Keratinocyte (primary cell): ENCODE data around the gene TTF1. TPM values are rescaled to one million over a fixed set of nuclear protein-coding genes. Genes with fewer than 3 reads are reported as not detected.

Source experiments
- DNase-seq: peaks from one replicate; pipeline ENCODE4 v3.0.0-alpha.2; 2011; ENCODE audit warnings: low read depth, missing footprints, low spot score
- FAIRE-seq: peaks from 2 replicates; lab custom pipeline; 2011; peaks lifted over from hg19 to GRCh38; lab: Jason Lieb, UNC
- H2AFZ ChIP-seq: 2 replicates; pipeline ENCODE4 v1.6.0; 2012; ENCODE audit warnings: low read length, control low read depth, inconsistent platforms; ENCODE audit not compliant: control insufficient read depth
- H3K27ac ChIP-seq: 2 replicates; pipeline ENCODE4 v1.5.1; 2011; ENCODE audit warnings: low read length; ENCODE audit not compliant: control insufficient read depth, insufficient read depth
- H3K27me3 ChIP-seq: 3 replicates; pipeline ENCODE4 v1.6.0; 2011; ENCODE audit warnings: low read length; ENCODE audit not compliant: control insufficient read depth, insufficient read depth; ENCODE audit errors: extremely low read depth
- H3K36me3 ChIP-seq, 2 experiments: 2 replicates in 1 of 2; 3 replicates in 1 of 2; pipeline ENCODE4 v1.5.1; 2011; ENCODE audit warnings: low read length in 2 of 2, mild to moderate bottlenecking in 1 of 2; ENCODE audit not compliant: control insufficient read depth in 2 of 2, insufficient read depth in 2 of 2; ENCODE audit errors: extremely low read depth in 1 of 2
- H3K4me1 ChIP-seq: 3 replicates; pipeline ENCODE4 v1.5.1; 2011; ENCODE audit warnings: low read length; ENCODE audit not compliant: control insufficient read depth, insufficient read depth; ENCODE audit errors: extremely low read depth
- H3K4me2 ChIP-seq: 3 replicates; pipeline ENCODE4 v1.6.0; 2011; ENCODE audit warnings: low read depth, low read length; ENCODE audit not compliant: control insufficient read depth, insufficient read depth; ENCODE audit errors: extremely low read depth
- H3K4me3 ChIP-seq, 3 experiments: fragments of 200-600 bp in 1 of 3; sonication (generic) in 1 of 3; 2 replicates in 2 of 3; 3 replicates in 1 of 3; pipeline ENCODE4 v1.5.1; 2011 to 2016; ENCODE audit warnings: low read length in 3 of 3, mild to moderate bottlenecking in 3 of 3, control low read depth in 2 of 3, inconsistent platforms in 1 of 3, low read depth in 1 of 3, mixed read lengths in 1 of 3, mixed run types in 1 of 3, moderate library complexity in 1 of 3; ENCODE audit not compliant: control insufficient read depth in 2 of 3, insufficient read depth in 2 of 3; ENCODE audit errors: extremely low read depth in 1 of 3
- H3K79me2 ChIP-seq: 2 replicates; pipeline ENCODE4 v1.6.0; 2012; ENCODE audit warnings: low read length; ENCODE audit not compliant: control insufficient read depth, insufficient read depth
- H3K9ac ChIP-seq: 3 replicates; pipeline ENCODE4 v1.6.0; 2011; ENCODE audit warnings: low read length; ENCODE audit not compliant: control insufficient read depth, insufficient read depth; ENCODE audit errors: extremely low read depth
- H3K9me1 ChIP-seq: 3 replicates; pipeline ENCODE4 v1.6.0; 2011; ENCODE audit warnings: low read length; ENCODE audit not compliant: control insufficient read depth, insufficient read depth; ENCODE audit errors: extremely low read depth
- H3K9me3 ChIP-seq: 2 replicates; pipeline ENCODE4 v1.5.1; 2012; ENCODE audit warnings: low read depth, low read length; ENCODE audit not compliant: control insufficient read depth
- H4K20me1 ChIP-seq: 3 replicates; pipeline ENCODE4 v1.6.0; 2011; ENCODE audit warnings: low read length; ENCODE audit not compliant: control insufficient read depth, insufficient read depth; ENCODE audit errors: extremely low read depth
- CTCF ChIP-seq, 3 experiments: IDR thresholded peaks in 1 of 3; conservative IDR thresholded peaks in 1 of 3; optimal IDR thresholded peaks in 1 of 3; 2 replicates in 2 of 3; 3 replicates in 1 of 3; pipeline versions ENCODE3 to v1.5.1; 2011; ENCODE audit warnings: low read length in 3 of 3, mild to moderate bottlenecking in 3 of 3, moderate library complexity in 2 of 3, control low read depth in 1 of 3, inconsistent platforms in 1 of 3; ENCODE audit not compliant: insufficient read depth in 2 of 3; ENCODE audit errors: extremely low read depth in 1 of 3
- EZH2 ChIP-seq: IDR thresholded peaks from one replicate; pipeline ENCODE4 v1.6.1; 2012; ENCODE audit warnings: inconsistent platforms, mild to moderate bottlenecking, low read length, moderate library complexity
- dilution Hi-C: fragments of 300-500 bp; cut with MboI; formaldehyde crosslinking; loops from one replicate; pipeline ENCODE4 v1.7.0; 2020; ENCODE audit warnings: low sequenced_read_pairs; ENCODE audit not compliant: extremely low pct_ligation_motif_present
- polyA plus RNA-seq, 5 experiments: library from polyadenylated mRNA; depleted of rRNA in 3 of 5; stranded (reverse) in 3 of 5; stranded (forward) in 1 of 5; unstranded in 1 of 5; fragments of >200 nt; gene quantifications; 1 replicate in 1 of 5; 2 replicates in 3 of 5; 3 replicates in 1 of 5; pipeline versions ENCODE4 v1.2.1 to v1.2.3, GENCODE V29; 2011 to 2012; ENCODE audit warnings: missing spikeins in 2 of 5, low read depth in 1 of 5, low replicate concordance in 1 of 5

The TTF1 gene
- polyA plus RNA-seq, 1 donor (not counting 4 experiments of a cell fraction or from before 2014, with no cell fraction given) = 7.2 TPM

- no peak for FAIRE-seq
- Histone ChIP-seq H4K20me1 (no peaks in the 10 kb centered on the region), H3K4me2 (no peak overlapping the region), H3K27ac (no peak overlapping the region), H2AFZ (no peak overlapping the region), H3K9me1 (no peaks in the 10 kb centered on the region), H3K9ac (no peak overlapping the region), H3K79me2 (no peaks in the 10 kb centered on the region), H3K36me3 (peaks cover 29 to 32% of the 10 kb centered on the region in 2 experiments), H3K4me3 (no peak overlapping the region), H3K9me3 (no peaks in the 10 kb centered on the region), H3K4me1 (no peaks in the 10 kb centered on the region), H3K27me3 (no peaks in the 10 kb centered on the region)
- no peak for DNase-seq
- dilution Hi-C loops = no loop called here
- TF ChIP-seq EZH2 (no peak), CTCF (optimal IDR thresholded peaks at IDR 0.05 in 1 of 3, IDR thresholded peaks at IDR 0.05 in 1 of 3, conservative IDR thresholded peaks at IDR 0.05 in 1 of 3; ENCODE audit: extremely low read depth in 1 of 3, insufficient read depth in 2 of 3, low read length in 3 of 3) (no peak)
These were observed 19.5 kb downstream of the TTF1 start for GRCh38 chr9:132387133-132387532.

- dilution Hi-C loops = no loop called here
- Histone ChIP-seq H3K79me2 (no peaks in the 10 kb centered on the region), H3K27ac (no peak overlapping the region), H3K27me3 (no peaks in the 10 kb centered on the region), H4K20me1 (no peaks in the 10 kb centered on the region), H3K4me3 (no peak overlapping the region), H3K4me1 (no peaks in the 10 kb centered on the region), H3K4me2 (no peak overlapping the region), H2AFZ (no peak overlapping the region), H3K9ac (no peak overlapping the region), H3K36me3 (peaks cover 18 to 23% of the 10 kb centered on the region in 2 experiments), H3K9me3 (no peaks in the 10 kb centered on the region), H3K9me1 (no peaks in the 10 kb centered on the region)
- FAIRE-seq = no peak
- TF ChIP-seq CTCF (optimal IDR thresholded peaks at IDR 0.05 in 1 of 3, IDR thresholded peaks at IDR 0.05 in 1 of 3, conservative IDR thresholded peaks at IDR 0.05 in 1 of 3; ENCODE audit: extremely low read depth in 1 of 3, insufficient read depth in 2 of 3, low read length in 3 of 3) = no peak
- no peak for TF ChIP-seq EZH2
- no peak for DNase-seq
These were observed 22.3 kb downstream of the TTF1 start for GRCh38 chr9:132384376-132384775.
